GM19023 (cell line): ENCODE results near the gene FUBP3.

Experiments
- ATAC-seq: cut with Tn5 transposase; IDR thresholded peaks from one replicate; pipeline ENCODE4 v1.9.1; 2021; ENCODE audit warnings: mild to moderate bottlenecking, moderate library complexity; ENCODE audit not compliant: unreplicated experiment

FUBP3 gene

DNA sequence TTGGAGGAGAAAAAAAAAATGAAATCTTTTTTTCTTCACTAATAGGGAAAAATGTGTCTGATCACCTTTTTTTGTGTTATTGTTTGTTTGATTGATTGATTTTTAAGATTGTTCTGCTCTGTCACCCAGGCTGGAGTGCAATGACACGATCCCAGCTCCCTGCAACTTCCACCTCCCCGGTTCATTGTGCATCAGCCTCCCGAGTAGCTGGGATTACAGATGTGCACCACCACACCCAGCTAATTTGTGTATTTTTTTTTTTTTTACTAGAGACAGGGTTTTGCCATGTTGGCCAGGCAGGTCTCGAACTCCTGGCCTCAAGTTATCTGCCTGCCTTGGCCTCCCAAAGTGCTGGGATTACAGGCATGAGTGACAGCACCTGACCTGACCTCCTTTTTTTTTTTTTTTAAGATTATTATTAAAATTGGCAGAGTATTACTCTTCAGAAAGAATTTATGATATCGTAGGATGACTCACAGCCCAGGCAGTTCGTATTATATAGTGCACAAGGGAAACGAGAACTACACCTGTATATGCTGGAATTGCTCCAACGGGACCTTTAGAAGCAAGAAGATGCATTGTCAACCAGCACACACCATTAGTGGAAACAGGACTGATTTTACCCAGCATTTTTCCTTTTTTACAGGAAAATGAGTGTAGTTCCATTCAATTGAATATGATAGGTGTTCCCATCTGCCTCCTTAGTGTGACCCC is 27.7 kb downstream of the FUBP3 start:
- no peak for ATAC-seq

DNA sequence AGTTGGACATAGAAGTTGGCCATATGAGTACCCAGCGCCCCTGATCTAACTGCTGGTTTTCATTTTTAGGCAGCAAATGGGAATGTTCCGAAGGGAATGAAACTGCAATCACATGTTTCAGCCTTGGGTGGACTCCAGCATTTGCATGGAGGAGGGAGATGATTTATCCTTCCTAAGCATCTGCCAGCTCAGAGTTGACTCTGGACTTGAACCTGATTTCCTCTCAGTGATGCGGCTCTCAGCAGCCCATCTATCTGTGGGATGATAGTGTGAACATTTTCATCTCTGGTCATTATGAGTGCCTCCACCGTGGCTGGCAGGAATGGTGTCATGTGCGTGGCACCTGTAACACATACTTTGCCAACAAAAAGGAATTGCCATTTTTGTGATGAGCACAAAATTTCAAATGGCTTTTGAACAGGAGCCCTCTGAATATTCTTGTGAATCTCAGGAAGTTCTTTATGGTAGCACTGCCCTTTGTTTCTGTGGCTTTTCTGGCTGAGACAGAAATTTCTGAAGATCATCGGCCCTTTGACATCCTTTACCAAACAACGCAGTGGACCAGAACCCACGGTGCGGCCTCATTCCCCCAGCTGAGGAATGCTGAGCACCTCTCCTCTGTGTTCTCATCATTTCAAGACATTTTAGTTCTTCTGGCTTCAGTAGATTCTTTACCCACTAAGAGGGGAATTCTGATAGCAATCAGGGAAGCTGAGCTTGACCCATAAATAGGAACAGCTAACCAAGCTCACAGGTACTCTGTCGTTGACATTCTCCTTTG is 28.5 kb downstream of the FUBP3 start:
- ATAC-seq: no peak

DNA sequence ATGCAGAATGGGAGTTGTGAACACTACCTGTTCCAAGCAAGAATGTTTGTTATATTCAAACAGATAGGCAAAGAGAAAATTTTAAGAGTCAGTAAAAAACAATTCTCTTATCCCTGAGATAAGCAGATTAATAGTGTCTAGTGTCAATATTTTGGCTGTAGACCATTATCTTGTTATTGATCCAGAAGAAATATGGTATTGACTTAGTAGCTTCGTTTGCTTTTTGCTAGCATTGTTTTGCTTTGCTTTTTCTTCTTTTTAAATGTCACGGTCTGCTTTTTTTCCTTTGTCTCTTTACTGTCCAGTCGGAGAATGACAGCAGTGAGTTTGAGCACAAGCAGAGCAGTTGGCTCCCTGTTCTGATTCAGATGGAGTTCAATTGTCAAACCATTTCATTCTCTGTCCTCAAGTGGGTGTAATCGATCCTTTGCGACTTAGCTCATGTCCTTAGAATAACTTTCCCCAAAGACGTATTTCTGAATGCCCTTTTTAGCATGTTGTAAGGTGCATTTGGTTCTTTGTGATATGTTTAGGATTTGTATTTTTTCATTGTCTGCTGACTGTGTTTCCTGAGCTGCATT is 29.3 kb downstream of the FUBP3 start:
- ATAC-seq: no peak

DNA sequence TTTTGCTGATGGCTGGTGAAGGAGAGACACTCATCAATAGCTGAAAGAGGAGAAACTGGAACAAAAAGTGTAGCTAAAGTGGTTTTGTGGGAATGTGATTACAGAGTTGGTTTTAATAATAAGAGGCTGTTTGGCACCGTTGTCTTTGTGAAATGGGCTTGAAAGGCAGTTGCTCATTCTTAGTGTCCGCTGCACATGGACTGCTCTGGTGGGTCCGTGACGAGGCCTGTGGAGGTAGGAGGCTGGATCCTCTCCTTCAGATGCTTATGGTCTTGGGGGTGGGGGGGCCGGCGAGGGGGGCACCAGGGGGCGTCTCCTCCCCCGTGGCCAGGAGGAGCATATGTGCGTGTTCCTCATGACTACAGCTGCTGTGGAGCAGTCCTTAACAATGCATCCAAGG is 29.8 kb downstream of the FUBP3 start:
- ATAC-seq: no peak

DNA sequence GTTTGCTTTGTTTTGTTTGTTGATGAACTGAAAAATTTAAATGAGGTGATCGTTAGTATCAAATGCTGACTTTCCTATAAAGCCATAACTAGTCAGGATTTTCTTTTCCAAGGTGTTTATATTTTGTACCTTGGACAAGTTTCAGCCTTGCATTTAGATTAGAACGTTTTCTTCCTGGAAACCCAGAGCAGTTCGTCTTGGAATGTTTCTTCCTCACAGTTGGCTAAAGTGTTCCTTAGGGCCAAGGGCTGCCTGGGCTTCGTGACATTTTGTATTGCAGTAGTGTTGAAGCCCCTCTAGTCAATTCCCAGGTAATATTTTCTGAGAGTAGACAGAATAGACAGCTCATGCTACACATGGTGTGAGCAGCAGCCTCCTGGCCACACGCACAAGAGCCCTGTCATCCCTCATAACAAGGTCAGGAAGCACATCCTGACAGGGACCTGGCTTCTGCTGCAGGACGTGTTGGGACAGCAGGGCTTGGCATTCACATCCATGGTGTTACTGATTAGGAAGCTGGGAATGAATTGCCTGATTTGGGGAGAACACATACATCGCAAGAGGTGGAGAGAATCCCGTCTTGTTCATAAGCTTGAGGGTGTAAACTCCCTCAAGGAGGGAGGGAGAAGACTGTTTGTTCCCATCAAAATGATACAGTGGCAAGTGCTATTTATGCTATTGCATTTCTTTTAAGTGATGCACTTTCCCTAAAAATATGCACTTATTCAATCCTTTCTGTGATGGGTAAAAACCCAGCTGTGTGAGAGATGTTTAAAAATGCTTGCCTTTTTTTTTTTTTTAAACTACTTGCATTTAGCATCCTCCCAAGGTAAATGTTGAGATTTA is 31.7 kb downstream of the FUBP3 start:
- ATAC-seq: no peak

DNA sequence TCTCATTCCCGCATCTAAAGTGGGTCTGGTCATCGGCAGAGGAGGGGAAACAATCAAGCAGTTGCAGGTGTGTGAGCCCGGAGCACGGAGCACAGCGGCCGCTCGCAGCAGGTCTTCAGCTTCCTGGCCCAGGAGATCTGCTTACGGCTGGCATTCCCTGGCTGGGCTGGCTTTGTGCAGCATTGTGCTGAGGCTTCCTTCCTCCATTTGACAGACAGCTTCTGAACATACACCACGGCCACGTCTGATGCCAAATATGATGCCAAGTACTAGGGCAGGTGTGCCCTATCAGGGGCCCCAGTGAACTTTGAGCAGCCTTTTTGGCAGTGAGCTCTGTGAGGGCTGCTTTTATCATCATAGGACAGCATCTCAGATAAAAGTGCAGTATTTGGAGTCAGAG is 37.1 kb downstream of the FUBP3 start:
- ATAC-seq: no peak

DNA sequence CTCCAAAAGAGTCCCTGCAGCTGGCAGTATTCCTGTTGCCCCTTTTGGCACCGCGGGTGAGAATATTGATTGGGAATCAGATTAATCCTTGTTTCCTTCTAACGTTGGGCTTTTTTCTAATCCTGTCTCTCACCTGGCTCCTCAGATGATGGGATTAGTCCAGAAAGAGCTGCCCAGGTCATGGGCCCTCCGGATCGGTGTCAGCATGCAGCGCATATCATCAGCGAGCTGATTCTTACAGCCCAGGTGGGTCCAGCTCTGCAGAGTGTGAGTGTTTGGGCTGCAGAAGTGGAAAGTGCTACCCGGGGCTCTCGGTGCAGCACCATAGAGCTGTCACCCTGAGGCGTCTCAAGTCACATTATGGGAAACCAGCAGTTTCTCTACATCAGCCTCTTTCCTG is 44.1 kb downstream of the FUBP3 start:
- no peak for ATAC-seq

DNA sequence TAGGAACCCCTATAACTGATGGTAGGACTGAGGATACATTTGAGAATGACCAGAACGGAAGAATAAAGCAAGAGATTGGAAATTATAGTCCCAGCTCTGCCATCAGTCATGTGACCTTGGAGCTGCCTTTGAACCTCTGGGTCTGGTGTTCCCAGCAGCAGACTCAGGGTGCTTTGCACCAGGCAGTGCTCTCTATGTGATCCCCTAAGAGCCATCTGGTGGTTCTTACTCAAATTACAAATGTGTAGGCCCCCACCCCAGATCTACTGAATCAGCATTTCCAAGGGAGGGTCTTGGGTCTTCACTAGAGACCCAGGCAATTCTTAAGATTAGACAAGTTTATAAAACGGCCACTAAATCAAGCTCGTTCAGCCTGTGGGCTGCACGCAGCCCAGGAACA is 44.8 kb downstream of the FUBP3 start:
- no peak for ATAC-seq

DNA sequence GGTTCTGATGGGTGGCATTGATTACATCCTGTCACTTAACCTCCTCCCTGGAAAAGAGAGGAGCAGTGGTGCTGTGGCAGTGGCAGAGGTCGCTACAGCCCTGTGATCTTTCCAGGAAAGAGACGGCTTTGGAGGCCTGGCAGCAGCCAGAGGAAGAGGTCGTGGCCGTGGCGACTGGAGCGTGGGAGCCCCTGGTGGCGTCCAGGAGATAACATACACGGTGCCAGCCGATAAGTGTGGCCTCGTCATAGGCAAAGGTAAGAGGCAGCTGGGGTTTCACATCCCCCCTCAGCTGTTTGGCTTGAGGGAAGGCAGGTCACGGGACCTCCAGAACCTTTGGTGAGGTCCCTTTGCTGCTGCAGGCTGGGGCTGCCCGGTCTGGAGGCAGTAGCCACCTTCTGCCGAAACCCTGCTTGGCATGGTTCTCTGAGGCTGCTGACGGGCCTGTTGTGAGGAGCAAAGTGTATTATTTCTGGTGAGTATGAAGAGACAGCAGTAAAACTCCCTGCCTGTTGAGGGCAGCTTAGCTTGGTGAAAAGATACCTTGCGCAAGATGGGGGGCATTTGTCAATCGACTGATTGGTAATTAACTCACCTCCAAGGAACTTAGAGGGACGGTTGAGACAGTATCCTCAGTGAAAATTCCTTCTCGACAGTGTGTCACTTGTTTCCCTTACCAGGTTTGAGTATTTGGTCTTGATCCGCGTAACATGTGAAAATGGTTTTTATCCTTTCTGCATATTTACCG is 47.0 kb downstream of the FUBP3 start:
- no peak for ATAC-seq

DNA sequence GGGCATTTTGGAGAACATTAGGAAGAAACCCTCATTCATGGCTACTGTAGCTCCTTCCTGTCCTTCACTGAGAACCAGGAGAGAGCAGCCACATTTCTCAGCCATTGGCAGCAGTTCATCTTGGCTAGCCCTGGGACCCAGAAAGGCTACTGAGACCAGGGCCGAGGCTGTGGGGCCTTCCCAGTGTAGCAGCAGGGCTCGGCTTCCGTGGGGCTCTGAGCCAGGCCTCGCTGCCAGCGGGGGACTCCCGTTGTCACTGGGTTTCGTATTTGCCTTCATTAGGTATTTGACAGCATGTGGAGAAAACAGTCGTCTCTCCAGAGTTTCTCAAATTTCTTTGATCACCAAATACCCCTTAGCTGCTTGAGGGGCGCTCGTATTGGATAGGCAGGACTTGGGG is 47.7 kb downstream of the FUBP3 start:
- no peak for ATAC-seq

DNA sequence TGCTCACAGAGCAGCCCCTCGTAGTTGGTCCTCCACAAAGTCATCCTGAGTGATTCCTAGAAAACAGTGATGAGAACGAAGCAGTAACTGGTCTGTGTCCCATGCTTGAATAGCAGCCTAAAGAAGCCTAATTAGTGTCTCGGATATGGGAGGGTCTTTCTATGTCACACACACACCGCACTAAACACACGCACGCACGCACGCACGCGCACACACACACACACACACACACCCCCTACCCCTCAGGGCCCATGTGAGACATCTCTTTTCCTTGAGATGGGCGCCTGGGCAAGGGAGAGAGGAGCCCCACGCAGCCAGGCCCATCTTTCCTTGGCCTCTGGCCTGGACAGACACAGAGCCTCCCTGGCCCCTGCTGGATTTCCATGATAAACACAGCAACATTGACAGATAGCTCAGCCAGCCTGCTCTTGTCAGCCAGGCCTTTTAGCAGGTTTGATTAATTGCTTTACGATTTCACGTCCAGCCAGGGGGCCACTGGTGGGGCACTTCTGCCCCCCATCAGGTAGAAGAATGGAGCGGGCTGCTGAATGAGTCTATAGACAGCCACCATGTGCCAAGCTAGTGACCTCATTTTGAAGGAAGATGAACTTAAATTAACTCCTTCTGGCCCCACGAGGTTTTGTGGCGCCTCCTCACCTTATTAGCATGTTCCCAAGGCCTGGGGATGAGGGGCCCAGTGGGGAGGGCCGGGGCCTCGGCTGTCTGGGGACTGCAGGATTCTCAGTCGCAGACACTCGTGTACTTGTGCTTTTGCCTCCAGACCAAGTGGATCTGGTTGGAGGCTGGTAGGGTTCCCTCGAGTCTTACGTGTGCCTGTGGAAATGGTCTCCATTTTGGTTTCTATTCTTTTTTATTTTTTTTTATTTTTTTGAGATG is 48.8 kb downstream of the FUBP3 start:
- ATAC-seq: no peak

DNA sequence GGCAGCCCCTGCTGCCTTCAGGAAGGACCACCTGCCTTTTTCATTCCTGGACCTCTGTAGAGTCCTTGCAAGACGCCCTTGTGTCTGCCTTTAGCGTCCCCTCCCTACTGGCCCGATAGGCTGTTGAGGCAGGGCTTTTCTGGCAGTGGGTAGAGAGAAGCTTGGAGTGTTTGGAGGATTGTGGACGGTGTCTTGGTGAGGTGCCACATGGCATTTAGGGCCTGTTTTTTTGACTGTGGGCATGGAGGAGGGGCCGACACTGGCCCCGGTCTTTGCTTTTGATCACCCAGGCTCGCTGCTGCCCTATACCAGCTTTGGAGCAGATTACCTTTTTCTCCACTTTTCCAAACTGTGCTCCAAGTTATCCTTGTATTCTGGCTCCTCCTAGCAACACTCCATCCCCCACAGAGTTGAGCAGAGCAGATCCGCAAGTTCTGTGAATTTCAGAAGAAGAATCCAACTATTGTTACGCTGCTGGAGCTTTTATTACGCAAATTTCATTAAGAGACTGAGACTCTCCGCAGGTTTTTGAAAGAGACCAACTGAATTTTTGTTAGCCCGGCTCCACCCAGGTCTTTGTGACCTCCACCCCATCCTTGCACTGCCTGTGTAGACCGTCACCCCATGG is 50.2 kb downstream of the FUBP3 start:
- ATAC-seq: no peak

DNA sequence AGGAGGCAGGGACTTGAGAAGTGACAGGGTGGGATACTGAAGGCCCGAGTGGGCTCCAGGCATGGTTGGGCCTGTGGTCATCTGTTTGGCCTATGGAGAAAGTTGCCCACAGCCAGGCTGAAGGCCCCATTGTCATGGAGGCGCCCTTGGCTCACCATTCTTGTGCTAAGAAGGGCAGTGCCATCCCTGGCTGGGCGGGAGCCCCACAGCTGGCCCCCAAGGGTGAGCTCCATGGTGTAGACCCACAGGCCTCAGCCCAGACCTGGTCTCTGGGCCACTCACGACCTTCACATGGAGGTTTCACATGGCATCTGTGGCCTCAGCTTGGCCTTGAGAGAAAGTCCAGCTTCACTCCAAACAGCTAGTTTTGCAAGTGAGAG is 50.7 kb downstream of the FUBP3 start:
- ATAC-seq: no peak

DNA sequence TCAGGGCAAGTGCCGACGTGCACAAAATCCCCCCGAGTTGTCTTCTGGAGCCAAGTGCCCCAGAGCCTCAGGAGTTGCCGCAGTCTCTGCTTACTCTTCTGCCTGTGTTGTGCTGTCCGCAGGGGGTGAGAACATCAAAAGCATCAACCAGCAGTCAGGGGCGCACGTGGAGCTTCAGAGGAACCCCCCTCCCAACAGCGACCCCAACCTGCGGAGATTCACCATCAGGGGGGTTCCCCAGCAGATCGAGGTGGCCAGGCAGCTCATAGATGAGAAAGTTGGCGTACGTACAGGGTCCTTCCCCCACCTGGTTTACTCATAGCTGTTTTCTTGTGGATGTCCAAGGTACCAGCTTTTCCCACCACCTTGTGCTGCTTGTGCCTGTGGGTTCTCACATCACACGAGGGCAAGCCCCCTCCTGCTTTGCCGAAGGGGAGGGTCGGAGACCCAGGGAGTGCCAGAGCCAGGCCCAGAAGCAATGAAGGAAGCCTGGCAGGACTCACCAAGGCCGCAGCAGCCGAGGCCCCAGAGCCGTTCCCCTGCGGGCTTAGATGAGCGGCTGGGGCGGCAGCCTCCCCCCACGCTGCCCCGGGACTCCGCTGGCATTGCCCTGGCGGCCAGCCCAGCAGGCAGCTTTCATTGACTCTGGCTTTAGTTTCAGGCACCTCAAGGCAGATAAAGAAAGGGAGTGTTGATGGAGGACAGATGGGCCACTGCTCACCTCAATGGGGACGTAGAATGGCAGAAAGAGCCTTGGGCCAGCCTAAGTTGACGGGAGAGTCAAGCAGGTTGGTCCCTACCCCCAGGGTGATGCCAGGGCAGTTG is 51.3 kb downstream of the FUBP3 start:
- ATAC-seq: no peak

DNA sequence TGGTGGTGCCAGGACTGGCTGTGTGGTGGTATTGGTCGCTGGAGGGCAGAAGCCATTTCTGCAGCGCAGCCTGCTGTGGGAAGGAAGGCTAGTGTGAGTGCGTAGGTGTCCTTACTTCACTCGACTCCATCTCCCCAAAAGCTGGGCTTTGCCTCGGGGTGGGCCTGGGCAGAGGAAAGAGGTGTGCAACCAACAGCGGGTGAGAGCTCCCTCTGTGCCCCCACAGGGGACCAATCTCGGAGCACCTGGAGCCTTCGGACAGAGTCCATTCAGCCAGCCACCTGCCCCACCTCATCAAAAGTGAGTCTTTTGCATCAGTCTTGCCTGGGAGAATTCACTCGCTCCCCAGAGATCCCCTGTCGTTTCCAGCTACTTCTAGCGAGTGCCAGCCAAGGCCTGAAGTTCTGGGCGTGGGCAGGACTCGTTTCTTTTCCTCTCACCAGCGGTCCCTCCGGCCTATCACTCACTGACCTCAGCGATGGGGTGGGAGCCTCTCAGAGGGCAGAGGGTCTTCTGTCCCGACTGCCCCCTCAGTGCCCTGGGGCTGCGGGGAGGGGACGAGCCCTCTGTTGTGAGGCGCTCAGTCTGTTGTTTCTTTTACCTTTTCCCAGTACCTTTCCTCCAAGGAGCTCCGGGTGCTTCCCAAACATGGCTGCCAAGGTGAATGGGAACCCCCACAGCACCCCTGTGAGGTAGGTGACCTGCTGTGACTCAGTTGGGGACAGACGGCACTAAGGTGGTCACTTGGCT is 52.1 kb downstream of the FUBP3 start:
- ATAC-seq: no peak

DNA sequence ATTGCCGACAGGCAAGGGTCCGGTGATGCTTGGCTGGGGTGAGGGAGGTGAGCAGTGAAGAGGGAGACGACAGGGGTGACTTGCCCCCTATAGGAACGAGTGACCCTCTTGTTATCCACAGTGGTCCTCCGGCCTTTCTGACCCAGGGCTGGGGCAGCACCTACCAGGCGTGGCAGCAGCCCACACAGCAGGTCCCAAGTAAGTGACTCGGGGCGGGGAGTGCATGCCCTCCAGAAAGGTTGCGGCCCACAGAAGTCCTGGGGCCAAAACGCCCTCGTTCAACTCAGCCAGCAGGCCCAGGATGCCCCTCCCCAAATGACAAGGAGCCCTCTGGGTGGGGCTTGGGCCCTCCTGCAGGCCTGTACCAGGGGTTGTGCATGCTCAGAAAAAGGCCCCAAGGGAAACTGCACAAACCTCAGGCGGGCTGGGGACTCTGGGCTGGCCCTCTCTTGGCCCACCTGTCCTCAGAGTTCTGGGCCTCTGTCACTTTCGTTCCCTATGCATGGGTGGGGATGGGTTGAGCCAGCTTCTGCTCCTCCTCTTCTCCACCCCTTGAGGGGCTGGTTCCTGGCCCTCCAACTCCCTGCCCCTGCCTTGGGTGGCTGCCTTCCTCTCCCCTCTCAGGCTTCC is 52.8 kb downstream of the FUBP3 start:
- no peak for ATAC-seq

DNA sequence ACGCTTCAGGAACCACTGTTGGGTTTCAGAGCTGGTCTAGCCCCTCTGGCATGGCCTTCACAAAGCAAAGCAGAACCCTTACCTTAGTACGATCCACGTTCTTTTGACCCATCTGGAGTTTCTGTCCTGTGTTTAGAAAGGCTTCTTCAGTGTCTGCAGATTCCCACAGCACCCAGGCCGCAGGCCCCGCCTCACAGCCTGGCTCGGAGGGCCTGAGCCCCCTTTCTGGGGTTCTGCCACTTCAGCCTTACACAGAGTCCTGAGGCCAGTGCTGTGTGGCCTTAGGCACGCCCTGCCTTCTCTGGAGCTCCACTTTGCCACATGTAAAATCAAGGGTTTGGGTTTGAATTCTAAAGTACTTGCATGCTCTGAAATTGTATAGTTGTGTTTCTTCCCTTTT is 53.5 kb downstream of the FUBP3 start:
- ATAC-seq: no peak
